K562 (cell line): Measurements from ENCODE around the gene CLCN2. TPM values are rescaled to one million over a fixed set of nuclear protein-coding genes. Genes with fewer than 3 reads are reported as not detected.

Experiments used
- ATAC-seq: fragments of 200-7000 bp; cut with Tn5 transposase; 3 replicates; pipeline ENCODE4 v1.9.1; 2020; ENCODE audit warnings: moderate library complexity
- BruUV-seq: library from RNA; stranded (reverse); fragments of 400-500 nt; replicated peaks from 2 replicates; lab custom pipeline; 2021; lab: Mats Ljungman, UMichigan
- CTCF ChIA-PET: fragments of 300-600 bp; formaldehyde crosslinking; extraction: SDS; loops from one replicate; lab custom pipeline; 2021; ENCODE audit warnings: low intra/inter-chr PET ratio; lab: Yijun Ruan, JAX
- POLR2A ChIA-PET: fragments of 300-600, 350-650 bp; sonication (Branson Sonifier 250); formaldehyde crosslinking; extraction: SDS; loops from one replicate; lab custom pipeline; 2021; ENCODE audit warnings: antibody characterized with exemption, inconsistent platforms; lab: Yijun Ruan, JAX
- DNase-seq, 4 experiments: peaks; one replicate each; pipeline versions ENCODE4 v3.0.0 to v3.0.0-alpha.2; 2011 to 2018; ENCODE audit warnings: low spot score in 3 of 4, mixed read lengths in 3 of 4; ENCODE audit errors: extremely low read depth in 1 of 4
- FAIRE-seq: peaks from 2 replicates; lab custom pipeline; 2011; peaks lifted over from hg19 to GRCh38; lab: Jason Lieb, UNC
- H2AFZ ChIP-seq: 2 replicates; pipeline ENCODE4 v1.6.0; 2011; ENCODE audit warnings: low read depth, low read length, control low read depth, inconsistent platforms
- H3K27ac ChIP-seq: fragments of 200-600 bp; 3 replicates; pipeline ENCODE4 v1.8.0; 2011; ENCODE audit warnings: low read depth, mild to moderate bottlenecking, control low read depth, inconsistent platforms, low read length, moderate library complexity, mixed read lengths; ENCODE audit errors: extremely low read depth
- H3K27me3 ChIP-seq, 2 experiments: fragments of 300-600 bp in 1 of 2; 2 replicates in 1 of 2; 3 replicates in 1 of 2; pipeline versions ENCODE4 v1.6.0 to v1.8.0; 2011; ENCODE audit warnings: inconsistent platforms in 2 of 2, low read length in 2 of 2, mild to moderate bottlenecking in 1 of 2, mixed read lengths in 1 of 2, moderate library complexity in 1 of 2; ENCODE audit not compliant: control insufficient read depth in 2 of 2, insufficient read depth in 2 of 2
- H3K36me3 ChIP-seq: fragments of 300-600 bp; 3 replicates; pipeline ENCODE4 v1.8.0; 2011; ENCODE audit warnings: mild to moderate bottlenecking, low read length, inconsistent platforms; ENCODE audit not compliant: control insufficient read depth, insufficient read depth
- H3K4me1 ChIP-seq, 2 experiments: fragments of 200-600 bp in 1 of 2; replicated peaks in 1 of 2; 2 replicates in 1 of 2; 3 replicates in 1 of 2; pipeline versions ENCODE4 v1.5.1 to v1.8.0; 2011; ENCODE audit warnings: inconsistent platforms in 2 of 2, low read length in 2 of 2, mild to moderate bottlenecking in 1 of 2, mixed read lengths in 1 of 2, moderate library complexity in 1 of 2; ENCODE audit not compliant: control insufficient read depth in 2 of 2, insufficient read depth in 2 of 2
- H3K4me2 ChIP-seq: 2 replicates; pipeline ENCODE4 v1.6.1; 2011; ENCODE audit warnings: low read length, control low read depth, inconsistent platforms, mixed read lengths; ENCODE audit not compliant: insufficient read depth
- H3K4me3 ChIP-seq: fragments of 200-600 bp; sonication (generic), shearing (Covaris generic); 2 replicates; pipeline ENCODE4 v1.5.1; 2016; ENCODE audit warnings: control low read depth, inconsistent platforms
- H3K79me2 ChIP-seq: fragments of 200-600 bp; 3 replicates; pipeline ENCODE4 v1.8.0; 2011; ENCODE audit warnings: low read length, inconsistent platforms; ENCODE audit not compliant: control insufficient read depth, insufficient read depth
- H3K9ac ChIP-seq, 2 experiments: 2 replicates each; pipeline versions ENCODE4 v1.6.0 to v1.6.1; 2011; ENCODE audit warnings: low read depth in 2 of 2, low read length in 2 of 2, control low read depth in 1 of 2, inconsistent platforms in 1 of 2, mild to moderate bottlenecking in 1 of 2, mixed read lengths in 1 of 2; ENCODE audit not compliant: insufficient read depth in 1 of 2
- H3K9me1 ChIP-seq: one replicate; pipeline ENCODE4 v1.6.0; 2011; ENCODE audit warnings: inconsistent platforms, mild to moderate bottlenecking, low read length, moderate library complexity; ENCODE audit not compliant: control insufficient read depth, insufficient read depth
- H3K9me3 ChIP-seq: replicated peaks from 2 replicates; pipeline ENCODE4 v1.5.1; 2011; ENCODE audit warnings: low read depth, low read length, inconsistent platforms; ENCODE audit not compliant: control insufficient read depth, insufficient read depth
- H4K20me1 ChIP-seq: replicated peaks from 2 replicates; pipeline ENCODE4 v1.6.1; 2011; ENCODE audit warnings: low read length, inconsistent platforms, mixed read lengths; ENCODE audit not compliant: control insufficient read depth, insufficient read depth
- BRD9 ChIP-seq: fragments of 450-650 bp; IDR thresholded peaks from 2 replicates; pipeline ENCODE4 v1.6.1; 2018; ENCODE audit warnings: low read depth; ENCODE audit not compliant: partially characterized antibody
- DLX4 ChIP-seq: fragments of 250-450 bp; sonication (Bioruptor Pico); IDR thresholded peaks from 2 replicates; pipeline ENCODE4 v1.6.1; 2021; ENCODE audit warnings: mild to moderate bottlenecking
- ETV5 ChIP-seq: sonication (generic); formaldehyde crosslinking; IDR thresholded peaks from 2 replicates; pipeline ENCODE4 v1.4.0; 2020; ENCODE audit warnings: low read depth, mild to moderate bottlenecking, missing genetic modification reagents
- LEF1 ChIP-seq: fragments of 450-650 bp; IDR thresholded peaks from 2 replicates; pipeline ENCODE4 v1.6.1; 2016; ENCODE audit warnings: mild to moderate bottlenecking
- RNF219 ChIP-seq: fragments of 250-450 bp; sonication (Bioruptor Pico); IDR thresholded peaks from 2 replicates; pipeline ENCODE4 v1.5.0; 2022; ENCODE audit warnings: mild to moderate bottlenecking
- THRB ChIP-seq: fragments of 450-650 bp; formaldehyde crosslinking; conservative IDR thresholded peaks from 2 replicates; pipeline ENCODE4 v1.4.0; 2022; ENCODE audit warnings: mild to moderate bottlenecking, missing genetic modification characterization
- TSC22D4 ChIP-seq: fragments of 450-650 bp; IDR thresholded peaks from 2 replicates; pipeline ENCODE4 v1.6.1; 2016; ENCODE audit warnings: missing genetic modification characterization, missing biosample characterization, control low read depth
- ZBTB34 ChIP-seq: fragments of 250-450 bp; sonication (Bioruptor Pico); IDR thresholded peaks from 2 replicates; pipeline ENCODE4 v1.8.0; 2021; ENCODE audit warnings: mild to moderate bottlenecking, moderate library complexity
- WGBS: fragments of 100-300 bp; shearing (Covaris generic); methylation state at CpG from one replicate; pipeline ENCODE4 v1.1.6; 2016; ENCODE audit warnings: low coverage, mixed read lengths; ENCODE audit not compliant: insufficient coverage; ENCODE audit errors: missing lambda C conversion rate; 5-methylcytosine and 5-hydroxymethylcytosine counted together
- in situ Hi-C: fragments of 300-500 bp; cut with MboI; formaldehyde crosslinking; loops from 4 replicates; pipeline ENCODE4 v1.15.0; 2018; ENCODE audit warnings: inconsistent platforms, mixed read lengths
- intact Hi-C: fragments of 100-400 bp; cut with micrococcal nuclease; formaldehyde crosslinking; loops from 2 replicates; pipeline ENCODE4 v1.14.2; 2022
- polyA plus RNA-seq, 8 experiments: library from polyadenylated mRNA; depleted of rRNA in 4 of 8; stranded (reverse) in 5 of 8; unstranded in 3 of 8; fragments of >200 nt; fragmentation: Nextera tagmentation in 2 of 8; fragmentation: Illumina TruSeq in 1 of 8; extraction: Ambion mirVana in 2 of 8; extraction: Trizol in 1 of 8; gene quantifications; 2 replicates each; pipeline versions ENCODE4 v1.2.1 to v1.2.3, GENCODE V29; 2011 to 2014; ENCODE audit warnings: inconsistent platforms in 1 of 8, missing spikeins in 1 of 8
- total RNA-seq, 7 experiments: library from RNA; depleted of rRNA in 6 of 7; stranded (reverse); fragments of >200 nt in 6 of 7; fragmentation: Illumina TruSeq in 2 of 7; extraction: Trizol in 2 of 7; gene quantifications; 2 replicates each; pipeline versions ENCODE4 v1.2.1 to v1.2.3, GENCODE V29; 2011 to 2021; ENCODE audit warnings: low replicate concordance in 1 of 7

Gene CLCN2
- total and polyA plus RNA-seq, 9 of the 15 experiments (the other 6 are each of a cell fraction or from before 2014, with no cell fraction given) = 0.10 to 14.0 (median 6.9) TPM

GRCh38 chr3:184409331-184409926, 48.0 kb upstream of the CLCN2 start:
- Histone ChIP-seq H3K27ac (no peak overlapping the region), H3K4me2 (no peak overlapping the region), H3K9ac (no peak overlapping the region), H4K20me1 (peaks cover 13% of the 10 kb centered on the region), H2AFZ (no peak overlapping the region), H3K79me2 (no peaks in the 10 kb centered on the region), H3K4me3 (no peak overlapping the region), H3K27me3 (peaks cover 29 to 77% of the 10 kb centered on the region in 2 experiments), H3K36me3 (no peaks in the 10 kb centered on the region), H3K9me1 (no peaks in the 10 kb centered on the region), H3K9me3 (no peaks in the 10 kb centered on the region), H3K4me1 (no peaks in the 10 kb centered on the region; a peak in 1 of 5 replicates)
- 4% methylated on average over 8 of the region's 8 CpGs for WGBS
- ChIA-PET POLR2A (interaction anchor here (0.7 kb wide), 1 partner anchor 19 kb away, joined by 3 read pairs; no protein-coding TSS in a partner anchor), CTCF (no interaction called here)
- DNase-seq (no peak), FAIRE-seq (no peak), ATAC-seq (no peak; the same call in 2 of the 3 replicates)
- TF ChIP-seq RNF219 (CRISPR knock-in tag) (no peak), DLX4 (CRISPR knock-in tag) (no peak), THRB (CRISPR knock-in tag) (no peak), LEF1 (no peak), ZBTB34 (CRISPR knock-in tag) (no peak), TSC22D4 (no peak), BRD9 (no peak), ETV5 (CRISPR knock-in tag) (no peak)
- BruUV-seq = no TSS peak
- intact Hi-C loops = no loop called here
- in situ Hi-C loops = loop anchor here (25.0 kb wide), 1 partner anchor 378 kb away; no protein-coding TSS in a partner anchor
